GM12864 (cell line): ENCODE data around the gene SPI1.

Source experiments
- DNase-seq: peaks from one replicate; pipeline ENCODE4 v3.0.0-alpha.2; 2011; ENCODE audit warnings: low read depth
- H3K4me3 ChIP-seq: 2 replicates; pipeline ENCODE4 v1.5.1; 2011; ENCODE audit warnings: mild to moderate bottlenecking, low read depth, low read length, control low read depth
- CTCF ChIP-seq: IDR thresholded peaks from 2 replicates; pipeline ENCODE4 v1.5.1; 2011; ENCODE audit warnings: low read depth, mild to moderate bottlenecking, moderate library complexity, low read length, control low read depth, inconsistent platforms; ENCODE audit errors: missing control alignments

Gene SPI1

GRCh38 chr11:47351156-47352126 lies 26.9 kb downstream of the SPI1 start:
- no peak for DNase-seq
- no peak for TF ChIP-seq CTCF
- H3K4me3 ChIP-seq, result no peak overlapping the region

GRCh38 chr11:47350315-47350714 lies 28.0 kb downstream of the SPI1 start:
- no peak for DNase-seq
- H3K4me3 ChIP-seq, result no peak overlapping the region
- TF ChIP-seq CTCF, result no peak

GRCh38 chr11:47349521-47350095 lies 28.7 kb downstream of the SPI1 start:
- no peak overlapping the region for H3K4me3 ChIP-seq
- no peak for DNase-seq
- TF ChIP-seq CTCF, result no peak

GRCh38 chr11:47348859-47349258 lies 29.5 kb downstream of the SPI1 start:
- peak; percentile 41 for TF ChIP-seq CTCF
- DNase-seq, result no peak
- H3K4me3 ChIP-seq, result no peak overlapping the region

GRCh38 chr11:47348131-47348802 lies 30.1 kb downstream of the SPI1 start:
- no peak overlapping the region for H3K4me3 ChIP-seq
- no peak for TF ChIP-seq CTCF
- no peak for DNase-seq

GRCh38 chr11:47347137-47347536 lies 31.2 kb downstream of the SPI1 start:
- no peak for TF ChIP-seq CTCF
- no peak for DNase-seq
- H3K4me3 ChIP-seq, result no peak overlapping the region
